ENCODE results near the gene LMF1. TPM values are rescaled to one million over a fixed set of nuclear protein-coding genes. Genes with fewer than 3 reads are reported as not detected.

The LMF1 gene
- total and polyA plus RNA-seq, 5 donors from 2014 or later, result 9.9 to 40.0 (median 12.4) TPM

GRCh38 chr16:966035-966434 lies 4.7 kb downstream of the LMF1 start:
- no peak overlapping the region for H3K27ac ChIP-seq (ENCODE audit: insufficient read depth, low read length, poor library complexity, severe bottlenecking)
- DNase-seq (no peak), ATAC-seq (ENCODE audit: low read depth in 2 of 2) (no peak)
- peak overlapping the region in 1 of 3 donors; percentile 90 for H3K27ac Mint-ChIP-seq
- H3K9me3 ChIP-seq (ENCODE audit: control insufficient read depth in 2 of 2, low read length in 2 of 2), result no peaks in the 10 kb centered on the region
- peaks cover 3% of the 10 kb centered on the region for H3K36me3 ChIP-seq (ENCODE audit: control insufficient read depth, insufficient read depth, low read length)
- H3K27me3 Mint-ChIP-seq, result no peaks in the 10 kb centered on the region
- H3K4me3 Mint-ChIP-seq, result peak overlapping the region in 1 of 4 donors; percentile 84
- no peaks in the 10 kb centered on the region for H3K9me3 Mint-ChIP-seq
- H3K4me3 ChIP-seq (ENCODE audit: low read depth, low read length), result no peak overlapping the region
- peaks cover 28% of the 10 kb centered on the region for H3K4me1 ChIP-seq (ENCODE audit: control insufficient read depth, insufficient read depth, low read length, poor library complexity, severe bottlenecking)
- peaks cover 14 to 53% (median 21%) of the 10 kb centered on the region in 4 donors for H3K4me1 Mint-ChIP-seq
- peaks cover 32% of the 10 kb centered on the region for H3K36me3 Mint-ChIP-seq
- no peaks in the 10 kb centered on the region for H3K27me3 ChIP-seq (ENCODE audit: control insufficient read depth, insufficient read depth, low read length)

- H3K36me3 ChIP-seq (ENCODE audit: control insufficient read depth, insufficient read depth, low read length), result peaks cover 3% of the 10 kb centered on the region
- H3K27me3 ChIP-seq (ENCODE audit: control insufficient read depth, insufficient read depth, low read length), result no peaks in the 10 kb centered on the region
- peak overlapping the region in 2 of 4 donors; percentile 77 to 84 for H3K4me3 Mint-ChIP-seq
- H3K4me3 ChIP-seq (ENCODE audit: low read depth, low read length), result no peak overlapping the region
- H3K27ac Mint-ChIP-seq, result peak overlapping the region in 1 of 3 donors; percentile 48
- no peaks in the 10 kb centered on the region for H3K27me3 Mint-ChIP-seq
- H3K4me1 ChIP-seq (ENCODE audit: control insufficient read depth, insufficient read depth, low read length, poor library complexity, severe bottlenecking), result peaks cover 28% of the 10 kb centered on the region
- peaks cover 14 to 53% (median 21%) of the 10 kb centered on the region in 4 donors for H3K4me1 Mint-ChIP-seq
- DNase-seq, result no peak
- peak overlapping the region; percentile 73 for H3K27ac ChIP-seq (ENCODE audit: insufficient read depth, low read length, poor library complexity, severe bottlenecking)
- ATAC-seq (ENCODE audit: low read depth in 2 of 2), result no peak
- no peaks in the 10 kb centered on the region for H3K9me3 ChIP-seq (ENCODE audit: control insufficient read depth in 2 of 2, low read length in 2 of 2)
- H3K36me3 Mint-ChIP-seq, result peaks cover 32% of the 10 kb centered on the region
- no peaks in the 10 kb centered on the region for H3K9me3 Mint-ChIP-seq
Measured at GRCh38 chr16:965487-965886, 5.3 kb downstream of the LMF1 start.

GRCh38 chr16:965036-965395 lies 5.8 kb downstream of the LMF1 start:
- Mint-ChIP-seq H3K27ac (peak overlapping the region; percentile 77 to 97 (median 89)), H3K9me3 (no peaks in the 10 kb centered on the region), H3K27me3 (no peaks in the 10 kb centered on the region), H3K4me3 (peak overlapping the region; percentile 69 to 87 (median 80)), H3K4me1 (peaks cover 14 to 53% (median 21%) of the 10 kb centered on the region in 4 donors), H3K36me3 (peaks cover 32% of the 10 kb centered on the region)
- H3K36me3 ChIP-seq (ENCODE audit: control insufficient read depth, insufficient read depth, low read length), result peaks cover 3% of the 10 kb centered on the region
- H3K27me3 ChIP-seq (ENCODE audit: control insufficient read depth, insufficient read depth, low read length), result no peaks in the 10 kb centered on the region
- peak overlapping the region; percentile 73 for H3K27ac ChIP-seq (ENCODE audit: insufficient read depth, low read length, poor library complexity, severe bottlenecking)
- no peak overlapping the region for H3K4me3 ChIP-seq (ENCODE audit: low read depth, low read length)
- peaks cover 26% of the 10 kb centered on the region for H3K4me1 ChIP-seq (ENCODE audit: control insufficient read depth, insufficient read depth, low read length, poor library complexity, severe bottlenecking)
- no peak for DNase-seq
- ATAC-seq (ENCODE audit: low read depth in 2 of 2), result no peak
- no peaks in the 10 kb centered on the region for H3K9me3 ChIP-seq (ENCODE audit: control insufficient read depth in 2 of 2, low read length in 2 of 2)

- H3K4me3 ChIP-seq (ENCODE audit: low read depth, low read length), result peak overlapping the region; percentile 80
- no peaks in the 10 kb centered on the region for H3K9me3 Mint-ChIP-seq
- peaks cover 32% of the 10 kb centered on the region for H3K36me3 Mint-ChIP-seq
- peaks cover 14 to 54% (median 23%) of the 10 kb centered on the region in 4 donors for H3K4me1 Mint-ChIP-seq
- peaks cover 21% of the 10 kb centered on the region for H3K4me1 ChIP-seq (ENCODE audit: control insufficient read depth, insufficient read depth, low read length, poor library complexity, severe bottlenecking)
- H3K27ac ChIP-seq (ENCODE audit: insufficient read depth, low read length, poor library complexity, severe bottlenecking), result peak overlapping the region; percentile 73
- DNase-seq, result peak; percentile 62 to 81 (median 69)
- H3K9me3 ChIP-seq (ENCODE audit: control insufficient read depth in 2 of 2, low read length in 2 of 2), result no peaks in the 10 kb centered on the region
- peak; percentile 87 to 94 for ATAC-seq (ENCODE audit: low read depth in 2 of 2)
- peak overlapping the region; percentile 77 to 97 (median 89) for H3K27ac Mint-ChIP-seq
- no peaks in the 10 kb centered on the region for H3K27me3 ChIP-seq (ENCODE audit: control insufficient read depth, insufficient read depth, low read length)
- peak overlapping the region; percentile 55 to 87 (median 76) for H3K4me3 Mint-ChIP-seq
- H3K27me3 Mint-ChIP-seq, result no peaks in the 10 kb centered on the region
- peaks cover 3% of the 10 kb centered on the region for H3K36me3 ChIP-seq (ENCODE audit: control insufficient read depth, insufficient read depth, low read length)
Measured at GRCh38 chr16:964356-965035, 6.3 kb downstream of the LMF1 start.

GRCh38 chr16:963913-964312 lies 6.9 kb downstream of the LMF1 start:
- Mint-ChIP-seq H3K27me3 (no peaks in the 10 kb centered on the region), H3K9me3 (no peaks in the 10 kb centered on the region), H3K4me1 (peaks cover 14 to 57% (median 23%) of the 10 kb centered on the region in 4 donors), H3K36me3 (peaks cover 32% of the 10 kb centered on the region), H3K27ac (peak overlapping the region; percentile 32 to 97 (median 88)), H3K4me3 (peak overlapping the region; percentile 55 to 87 (median 76))
- Histone ChIP-seq H3K4me1 (ENCODE audit: control insufficient read depth, insufficient read depth, low read length, poor library complexity, severe bottlenecking) (peaks cover 16% of the 10 kb centered on the region), H3K27me3 (ENCODE audit: control insufficient read depth, insufficient read depth, low read length) (no peaks in the 10 kb centered on the region), H3K36me3 (ENCODE audit: control insufficient read depth, insufficient read depth, low read length) (peaks cover 3% of the 10 kb centered on the region), H3K27ac (ENCODE audit: insufficient read depth, low read length, poor library complexity, severe bottlenecking) (peak overlapping the region; percentile 73), H3K9me3 (ENCODE audit: control insufficient read depth in 2 of 2, low read length in 2 of 2) (no peaks in the 10 kb centered on the region), H3K4me3 (ENCODE audit: low read depth, low read length) (peak overlapping the region; percentile 80)
- DNase-seq (peak in 1 of 3 donors; percentile 22), ATAC-seq (ENCODE audit: low read depth in 2 of 2) (no peak)

- peak overlapping the region; percentile 55 to 87 (median 76) for H3K4me3 Mint-ChIP-seq
- Histone ChIP-seq H3K27ac (ENCODE audit: insufficient read depth, low read length, poor library complexity, severe bottlenecking) (peak overlapping the region; percentile 73), H3K27me3 (ENCODE audit: control insufficient read depth, insufficient read depth, low read length) (no peaks in the 10 kb centered on the region), H3K9me3 (ENCODE audit: control insufficient read depth in 2 of 2, low read length in 2 of 2) (no peaks in the 10 kb centered on the region), H3K4me1 (ENCODE audit: control insufficient read depth, insufficient read depth, low read length, poor library complexity, severe bottlenecking) (peaks cover 16% of the 10 kb centered on the region), H3K4me3 (ENCODE audit: low read depth, low read length) (peak overlapping the region; percentile 80), H3K36me3 (ENCODE audit: control insufficient read depth, insufficient read depth, low read length) (peaks cover 3% of the 10 kb centered on the region)
- H3K36me3 Mint-ChIP-seq, result peaks cover 28% of the 10 kb centered on the region
- H3K4me1 Mint-ChIP-seq, result peaks cover 8 to 50% (median 18%) of the 10 kb centered on the region in 4 donors
- H3K9me3 Mint-ChIP-seq, result no peaks in the 10 kb centered on the region
- DNase-seq (no peak), ATAC-seq (ENCODE audit: low read depth in 2 of 2) (no peak)
- H3K27me3 Mint-ChIP-seq, result no peaks in the 10 kb centered on the region
- peak overlapping the region; percentile 69 to 97 (median 88) for H3K27ac Mint-ChIP-seq
Measured at GRCh38 chr16:962901-963814, 7.6 kb downstream of the LMF1 start.

GRCh38 chr16:962366-962765 lies 8.4 kb downstream of the LMF1 start:
- peaks cover 16% of the 10 kb centered on the region for H3K4me1 ChIP-seq (ENCODE audit: control insufficient read depth, insufficient read depth, low read length, poor library complexity, severe bottlenecking)
- peak overlapping the region in 1 of 3 donors; percentile 26 for H3K27ac Mint-ChIP-seq
- no peaks in the 10 kb centered on the region for H3K27me3 Mint-ChIP-seq
- no peak for ATAC-seq (ENCODE audit: low read depth in 2 of 2)
- peaks cover 10 to 53% (median 18%) of the 10 kb centered on the region in 4 donors for H3K4me1 Mint-ChIP-seq
- H3K4me3 ChIP-seq (ENCODE audit: low read depth, low read length), result no peak overlapping the region
- no peak overlapping the region for H3K27ac ChIP-seq (ENCODE audit: insufficient read depth, low read length, poor library complexity, severe bottlenecking)
- peak overlapping the region in 1 of 4 donors; percentile 15 for H3K4me3 Mint-ChIP-seq
- peaks cover 31% of the 10 kb centered on the region for H3K36me3 Mint-ChIP-seq
- H3K36me3 ChIP-seq (ENCODE audit: control insufficient read depth, insufficient read depth, low read length), result no peaks in the 10 kb centered on the region
- H3K9me3 Mint-ChIP-seq, result no peaks in the 10 kb centered on the region
- no peaks in the 10 kb centered on the region for H3K27me3 ChIP-seq (ENCODE audit: control insufficient read depth, insufficient read depth, low read length)
- DNase-seq, result no peak
- no peaks in the 10 kb centered on the region for H3K9me3 ChIP-seq (ENCODE audit: control insufficient read depth in 2 of 2, low read length in 2 of 2)
